GM21515 (cell line): Measurements from ENCODE around the gene PRAME.

Experiments used
- ATAC-seq: cut with Tn5 transposase; IDR thresholded peaks from one replicate; pipeline ENCODE4 v1.9.1; 2021; ENCODE audit not compliant: unreplicated experiment

PRAME gene

GRCh38 chr22:22579869-22580604, 21.0 kb upstream of the PRAME start:
- ATAC-seq, result no peak

GRCh38 chr22:22578702-22579424, 19.8 kb upstream of the PRAME start:
- ATAC-seq, result no peak

GRCh38 chr22:22576989-22577427, 17.9 kb upstream of the PRAME start:
- ATAC-seq, result no peak

- no peak for ATAC-seq
Measured at GRCh38 chr22:22576244-22576988, 17.4 kb upstream of the PRAME start.

GRCh38 chr22:22574361-22574760, 15.3 kb upstream of the PRAME start:
- ATAC-seq, result no peak

- ATAC-seq, result no peak
Measured at GRCh38 chr22:22573047-22573889, 14.2 kb upstream of the PRAME start.

- no peak for ATAC-seq
Measured at GRCh38 chr22:22571862-22572261, 12.8 kb upstream of the PRAME start.

- ATAC-seq, result no peak
Measured at GRCh38 chr22:22571429-22571828, 12.4 kb upstream of the PRAME start.

- no peak for ATAC-seq
Measured at GRCh38 chr22:22569218-22569617, 10.2 kb upstream of the PRAME start.

GRCh38 chr22:22565981-22566380, 6.9 kb upstream of the PRAME start:
- ATAC-seq, result no peak

- ATAC-seq, result no peak
Measured at GRCh38 chr22:22558071-22558971, 744 bp downstream of the PRAME start.

- no peak for ATAC-seq
Measured at GRCh38 chr22:22556995-22557925, 1.8 kb downstream of the PRAME start.

- no peak for ATAC-seq
Measured at GRCh38 chr22:22556578-22556977, 2.5 kb downstream of the PRAME start.

GRCh38 chr22:22555596-22555995, 3.5 kb downstream of the PRAME start:
- ATAC-seq, result no peak

GRCh38 chr22:22554587-22555284, 4.3 kb downstream of the PRAME start:
- ATAC-seq, result no peak

- ATAC-seq, result no peak
Measured at GRCh38 chr22:22553735-22554586, 5.1 kb downstream of the PRAME start.

GRCh38 chr22:22553141-22553540, 5.9 kb downstream of the PRAME start:
- no peak for ATAC-seq
